Gastrocnemius medialis (tissue), 4 donors: ENCODE results near the gene PPP2R3C.

Experiments used
- CTCF ChIP-seq, 5 experiments: fragments of 450-650 bp in 3 of 5; fragments of 200-600 bp in 2 of 5; sonication (generic) in 2 of 5; IDR thresholded peaks in 4 of 5; conservative IDR thresholded peaks in 1 of 5; 1 replicate in 4 of 5; 2 replicates in 1 of 5; pipeline ENCODE4 v1.5.1; 2016 to 2019; ENCODE audit warnings: antibody characterized with exemption in 5 of 5, mild to moderate bottlenecking in 3 of 5, moderate library complexity in 3 of 5
- POLR2A ChIP-seq, 2 donors: fragments of 450-650 bp; IDR thresholded peaks; one replicate each; pipeline ENCODE4 v1.6.1; 2017; ENCODE audit warnings: antibody characterized with exemption in 2 of 2, mild to moderate bottlenecking in 2 of 2, moderate library complexity in 2 of 2

GRCh38 chr14:35144029-35144428, 22.2 kb upstream of the PPP2R3C start:
- TF ChIP-seq CTCF (IDR thresholded peaks at IDR 0.05 in 4 of 5, conservative IDR thresholded peaks at IDR 0.05 in 1 of 5), result no peak
- no peak for TF ChIP-seq POLR2A (IDR thresholded peaks at IDR 0.05)
